Germinal center (tissue), 1 donor: ENCODE results near the gene TMC7.
"Not testable (repeated sequence)": the region's sequence is repeated elsewhere in the genome, so short reads cannot be mapped to it uniquely, and the experiment has no call there.

Source experiments
- DNase-seq: peaks from one replicate; pipeline ENCODE4 v3.0.0; 2012; ENCODE audit warnings: mixed read lengths, low spot score

Gene TMC7

DNA sequence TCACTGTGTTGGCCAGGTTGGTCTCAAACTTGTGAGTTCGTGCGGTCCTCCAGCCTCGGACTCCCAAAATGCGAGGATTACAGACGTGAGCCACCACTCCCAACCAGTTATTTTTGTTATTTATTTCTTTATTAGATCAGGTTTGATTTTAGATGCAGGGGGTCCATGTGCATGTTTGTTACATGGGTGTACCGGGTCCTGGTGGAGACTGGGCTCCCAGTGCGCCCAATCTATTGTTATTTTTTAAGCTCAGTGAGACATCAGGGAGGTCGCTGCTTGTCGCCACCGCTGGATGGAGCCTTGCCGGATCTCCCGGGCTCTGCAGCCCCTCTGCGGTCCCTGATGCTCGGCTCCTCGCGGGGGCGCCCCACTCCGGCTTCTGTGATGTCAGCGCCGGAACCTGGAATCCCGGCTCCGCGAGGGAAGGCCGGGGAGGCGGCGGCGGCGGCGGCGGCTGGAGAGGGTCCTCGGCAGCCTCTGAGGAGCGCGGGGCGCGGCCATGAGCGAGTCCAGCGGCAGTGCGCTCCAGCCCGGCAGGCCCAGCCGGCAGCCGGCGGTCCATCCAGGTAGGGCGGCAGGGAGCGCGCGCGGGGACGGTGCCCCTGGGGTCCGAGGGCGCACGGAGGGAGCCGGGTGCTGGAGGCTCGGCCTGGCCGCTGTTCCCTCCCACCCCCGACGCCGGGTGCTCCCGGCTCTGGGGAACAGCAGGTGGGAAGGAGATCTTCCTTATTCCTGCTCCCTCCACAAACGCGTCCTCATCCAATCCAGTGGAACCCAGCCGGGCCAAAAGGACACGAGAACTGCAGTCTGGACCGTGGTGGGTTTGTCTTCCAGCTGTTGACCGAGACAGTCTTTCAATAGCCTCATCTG is at the start of gene TMC7:
Gene TMC7 (plus strand): TSS at position 370 of the 870 bp plus-strand sequence. CDS start 130 bp downstream, at position 500.
- DNase-seq: peak; percentile 25

DNA sequence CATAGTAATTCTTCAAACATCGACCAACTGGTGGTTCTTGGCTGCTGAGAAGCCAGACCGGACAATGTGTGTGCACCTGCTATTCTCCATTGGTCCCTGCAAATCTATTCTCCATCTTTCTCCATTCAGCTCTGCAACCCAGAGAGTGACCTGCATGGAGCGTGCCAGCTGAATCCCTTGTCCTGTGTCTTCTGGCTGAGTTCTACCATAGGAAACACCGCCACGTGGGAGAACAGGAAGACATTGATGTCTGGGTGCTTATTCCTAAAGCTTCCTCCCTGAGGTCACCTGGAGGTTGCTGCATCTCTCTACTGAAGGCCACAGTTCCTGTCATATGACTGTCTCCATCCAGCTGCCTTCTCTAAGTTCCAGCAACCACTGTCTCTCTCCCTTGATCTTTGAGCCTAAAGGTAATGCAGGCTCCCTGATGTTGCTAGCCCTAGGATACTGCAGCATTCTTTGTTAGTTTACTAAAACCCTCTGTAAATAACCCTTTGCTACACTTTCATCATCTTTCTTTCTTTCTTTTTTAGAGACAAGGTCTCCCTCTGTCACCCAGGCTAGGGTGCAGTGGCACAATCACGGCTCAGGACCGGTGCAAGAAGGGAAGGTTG is 46.9 kb upstream of the TMC7 start:
- no peak for DNase-seq

DNA sequence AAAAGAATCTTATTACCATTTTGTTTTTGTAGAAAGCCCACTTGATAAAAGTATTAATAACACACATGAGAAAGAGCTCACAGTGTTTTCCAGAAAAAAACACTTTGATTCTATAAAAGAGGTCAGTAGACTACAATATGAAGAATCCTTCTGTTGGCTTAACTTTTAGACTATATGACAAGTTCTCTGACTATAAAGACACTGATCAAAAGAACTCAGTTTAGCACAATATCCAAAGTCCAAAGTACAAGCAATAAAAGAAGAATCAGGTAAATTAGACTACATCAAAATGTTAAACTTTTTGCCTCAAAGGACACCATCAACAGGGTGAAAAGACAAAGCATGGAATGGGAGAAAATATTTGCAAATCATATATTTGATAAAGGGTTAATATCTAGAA is 46.3 kb upstream of the TMC7 start:
- no peak for DNase-seq

DNA sequence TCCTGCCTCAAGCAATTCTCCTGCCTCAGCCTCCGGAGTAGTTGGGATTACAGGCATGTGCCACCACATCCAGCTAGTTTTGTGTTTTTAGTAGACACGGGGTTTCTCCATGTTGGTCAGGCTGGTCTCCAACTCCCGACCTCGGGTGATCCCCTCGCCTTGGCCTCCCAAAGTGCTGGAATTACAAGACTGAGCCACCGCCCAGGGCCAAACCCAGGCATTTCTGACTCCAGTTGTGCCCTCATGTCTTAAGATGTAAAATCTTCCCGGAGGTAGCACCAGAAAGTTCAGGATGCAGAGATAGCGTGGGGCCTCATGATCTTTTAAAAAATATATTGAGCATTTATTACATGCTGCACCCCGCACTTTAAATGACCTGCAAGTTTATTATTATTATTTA is 44.7 kb upstream of the TMC7 start:
- DNase-seq: no peak

DNA sequence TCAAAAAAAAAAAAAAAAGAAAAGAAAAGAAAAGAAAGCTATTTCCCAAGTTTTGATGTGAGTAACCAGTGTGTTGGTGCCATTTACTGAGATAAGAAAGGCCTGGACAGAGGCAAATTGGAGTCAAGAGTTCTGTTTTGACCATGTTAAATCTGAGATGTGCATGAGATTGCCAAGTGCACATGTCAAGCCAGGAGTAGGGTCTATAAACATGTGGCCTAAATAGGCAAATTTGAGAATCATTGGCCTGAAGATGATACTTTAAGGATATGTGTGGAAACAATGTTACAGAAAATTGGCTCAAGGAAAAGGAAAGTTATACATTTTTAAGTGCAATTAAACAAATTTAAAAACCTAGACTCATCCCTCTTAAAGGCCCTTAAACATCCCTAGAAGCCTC is 42.3 kb upstream of the TMC7 start:
- no peak for DNase-seq

DNA sequence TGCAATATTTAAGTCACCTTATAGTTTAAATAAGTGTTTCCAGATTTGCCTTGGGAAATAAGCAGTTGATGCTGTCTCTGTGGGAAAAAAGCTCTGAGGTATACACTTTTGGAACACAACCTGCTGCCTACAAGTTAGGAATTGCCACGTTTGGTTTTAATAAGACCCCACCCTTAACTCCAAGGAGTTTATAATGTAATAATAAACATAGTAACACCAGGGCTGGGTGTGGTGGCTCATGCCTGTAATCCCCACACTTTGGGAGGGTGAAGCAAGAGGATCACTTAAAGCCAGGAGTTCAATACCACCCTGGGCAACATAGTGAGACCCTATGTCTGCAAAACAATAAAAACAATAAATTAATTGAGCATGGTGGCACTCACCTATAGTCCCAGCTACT is 41.7 kb upstream of the TMC7 start:
- DNase-seq: no peak

DNA sequence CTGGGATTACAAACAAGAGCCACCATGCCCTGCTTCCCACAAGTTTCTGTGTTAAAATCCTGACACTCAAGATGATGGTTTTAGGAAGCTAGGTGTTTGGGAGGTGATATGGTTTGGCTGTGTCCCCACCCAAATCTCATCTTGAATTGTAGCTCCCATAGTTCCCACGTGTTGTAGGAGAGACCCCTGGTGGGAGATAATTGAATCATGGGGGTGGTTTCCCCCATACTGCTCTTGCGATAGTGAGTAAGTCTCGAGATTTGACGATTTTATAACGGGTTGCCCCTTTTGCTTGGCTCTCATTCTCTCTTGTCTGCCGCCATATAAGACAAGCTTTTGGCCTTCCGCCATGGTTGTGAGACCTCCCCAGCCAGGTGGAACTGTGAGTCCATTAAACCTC is 40.3 kb upstream of the TMC7 start:
- DNase-seq: no peak

DNA sequence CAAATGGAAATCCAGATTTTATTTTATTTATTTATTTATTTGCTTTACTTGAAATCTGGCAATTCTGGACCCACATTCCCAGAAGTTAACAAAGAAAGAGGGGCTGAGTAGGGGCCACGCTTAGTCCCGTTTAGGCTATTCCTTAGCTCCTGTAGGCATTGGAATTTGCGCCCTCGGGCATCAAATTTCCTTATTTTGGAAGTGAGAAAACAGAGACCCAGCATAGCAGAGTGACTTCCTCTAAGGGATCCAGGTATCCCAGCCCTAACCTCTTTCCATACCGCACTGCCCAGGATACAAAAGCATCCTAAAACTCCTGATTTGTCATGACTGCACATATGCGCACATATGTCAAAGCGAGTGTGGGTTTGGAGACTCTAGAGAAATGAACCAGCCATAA is 38.5 kb upstream of the TMC7 start:
- no peak for DNase-seq

DNA sequence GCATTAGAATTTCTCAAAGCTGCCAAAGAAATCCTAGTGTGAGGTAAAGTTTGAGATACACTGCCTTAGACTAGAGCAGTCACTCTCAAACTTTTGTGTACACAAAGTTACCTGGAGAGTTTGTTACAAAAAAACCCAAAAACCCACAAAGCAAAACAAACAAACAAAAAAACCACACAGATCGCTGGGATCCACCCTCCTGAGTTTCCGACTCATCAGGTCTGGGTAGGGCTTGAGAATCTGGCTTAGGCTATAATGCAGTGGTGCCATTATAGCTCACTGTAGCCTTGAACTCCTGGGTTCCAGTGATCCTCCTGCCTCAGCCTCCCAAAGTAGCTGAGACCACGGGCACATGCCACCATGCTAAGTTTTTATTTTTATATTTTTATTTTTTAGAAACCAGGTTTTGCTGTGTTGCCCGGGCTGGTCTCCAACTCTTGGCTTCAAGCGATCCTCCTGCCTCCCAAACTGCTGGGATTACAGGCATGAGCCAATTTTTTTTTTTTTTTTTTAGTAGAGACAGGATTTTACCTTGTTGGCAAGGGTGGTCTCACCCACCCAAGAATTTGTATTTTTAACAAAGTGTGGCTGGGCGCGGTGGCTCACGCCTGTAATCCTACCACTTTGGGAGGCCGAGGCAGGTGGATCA is 35.2 kb upstream of the TMC7 start:
- no peak for DNase-seq

DNA sequence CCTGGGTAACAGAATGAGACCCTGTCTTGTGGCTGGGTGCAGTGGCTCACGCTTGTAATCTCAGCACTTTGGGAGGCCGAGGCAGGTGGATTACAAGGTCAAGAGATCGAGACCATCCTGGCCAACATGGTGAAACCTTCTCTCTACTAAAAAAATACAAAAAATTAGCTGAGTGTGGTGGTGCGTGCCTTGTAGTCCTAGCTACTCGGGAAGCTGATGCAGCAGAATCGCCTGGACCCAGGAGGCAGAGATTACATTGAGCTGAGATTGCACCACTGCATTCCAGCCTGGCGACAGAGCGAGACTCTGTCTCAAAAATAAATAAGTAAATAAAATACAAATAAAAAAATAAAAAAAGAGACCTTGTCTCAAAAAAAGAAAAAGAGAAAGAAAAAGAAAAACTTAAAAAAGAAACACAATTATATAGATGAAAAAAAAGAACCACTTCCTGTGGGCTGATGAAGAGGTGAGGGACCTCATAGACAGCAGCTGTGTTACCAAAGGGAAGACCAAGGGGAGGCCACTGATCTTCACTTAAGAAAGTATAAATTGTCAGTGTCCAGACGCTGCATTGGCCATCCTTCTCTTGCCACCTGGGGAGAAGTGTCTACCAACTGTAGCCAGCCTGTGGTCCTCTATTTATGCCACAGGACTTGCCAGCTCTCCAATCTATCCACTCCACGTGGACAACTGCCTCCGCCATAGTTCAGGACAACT is 33.1 kb upstream of the TMC7 start:
- no peak for DNase-seq

DNA sequence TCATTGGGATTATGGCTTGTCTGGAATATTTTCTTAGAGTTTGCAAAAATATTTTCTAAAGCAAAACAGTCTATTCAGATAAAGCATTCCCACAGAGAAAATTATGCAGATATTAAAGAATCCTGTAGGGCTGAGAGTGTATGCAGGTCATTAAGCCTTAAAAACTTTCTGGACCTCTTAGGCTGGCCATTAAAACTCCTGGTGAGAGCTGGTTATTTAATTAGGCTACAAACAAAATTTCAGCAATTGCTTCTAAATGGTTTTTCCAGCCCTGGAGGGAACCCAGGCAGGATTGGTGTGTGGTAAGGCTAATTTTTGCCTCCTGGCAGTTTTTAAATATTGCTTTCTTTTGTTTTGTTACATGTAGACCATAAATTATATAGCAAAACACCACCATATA is 30.2 kb upstream of the TMC7 start:
- no peak for DNase-seq

DNA sequence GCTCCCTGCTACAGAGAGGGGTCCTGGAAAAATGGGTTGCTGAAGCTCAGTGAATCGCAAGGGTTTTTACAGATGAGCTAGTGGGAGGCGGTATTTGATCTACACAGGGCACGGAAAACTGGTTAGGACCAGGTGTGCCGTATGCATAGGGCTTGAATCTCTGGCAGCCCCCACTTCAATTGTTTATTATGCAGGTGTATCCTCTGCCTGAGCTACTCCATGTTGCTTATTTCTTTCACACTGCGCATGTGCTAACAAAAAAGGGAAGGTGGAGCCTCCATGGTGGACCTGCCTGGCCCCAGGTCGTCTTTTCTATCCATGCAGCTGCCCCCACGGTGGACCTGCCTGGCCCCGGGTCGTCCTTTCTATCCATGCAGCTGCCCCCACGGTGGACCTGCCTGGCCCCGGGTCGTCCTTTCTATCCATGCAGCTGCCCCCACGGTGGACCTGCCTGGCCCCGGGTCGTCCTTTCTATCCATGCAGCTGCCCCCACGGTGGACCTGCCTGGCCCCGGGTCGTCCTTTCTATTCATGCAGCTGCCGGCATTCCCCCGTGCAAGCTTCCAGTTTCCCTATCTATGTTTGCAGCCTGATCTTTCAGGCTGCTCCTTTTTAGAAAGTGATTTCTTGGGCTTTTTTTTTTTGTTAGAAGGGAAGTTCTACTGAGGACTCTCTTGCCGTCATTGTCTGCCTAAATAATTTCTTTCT is 27.7 kb upstream of the TMC7 start:
- DNase-seq: peak; percentile 33

DNA sequence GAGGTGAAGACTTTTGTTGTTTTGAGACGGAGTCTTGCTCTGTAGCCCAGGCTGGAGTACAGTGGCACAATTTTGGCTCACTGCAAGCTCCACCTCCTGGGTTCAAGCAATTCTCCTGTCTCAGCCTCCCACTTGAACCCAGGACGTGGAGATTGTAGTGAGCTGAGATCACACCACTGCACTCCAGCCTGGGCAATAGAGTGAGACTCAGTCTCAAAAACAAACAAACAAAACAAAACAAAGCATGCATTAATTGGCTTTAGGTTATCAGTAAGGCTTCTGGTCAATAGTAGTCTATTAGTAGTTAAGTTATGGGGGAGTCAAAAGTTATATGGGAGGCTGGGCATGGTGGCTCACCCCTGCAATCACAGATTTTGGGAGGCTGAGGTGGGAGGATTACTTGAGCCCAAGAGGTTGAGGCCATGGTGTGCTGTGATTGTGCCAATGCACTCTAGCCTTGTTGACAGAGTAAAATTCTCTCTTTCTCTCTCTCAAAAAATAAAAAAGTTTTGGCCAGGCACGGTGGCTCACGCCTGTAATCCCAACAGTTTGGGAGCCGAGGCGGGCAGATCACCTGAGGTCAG is 27.0 kb upstream of the TMC7 start:
- DNase-seq: not testable (repeated sequence)

DNA sequence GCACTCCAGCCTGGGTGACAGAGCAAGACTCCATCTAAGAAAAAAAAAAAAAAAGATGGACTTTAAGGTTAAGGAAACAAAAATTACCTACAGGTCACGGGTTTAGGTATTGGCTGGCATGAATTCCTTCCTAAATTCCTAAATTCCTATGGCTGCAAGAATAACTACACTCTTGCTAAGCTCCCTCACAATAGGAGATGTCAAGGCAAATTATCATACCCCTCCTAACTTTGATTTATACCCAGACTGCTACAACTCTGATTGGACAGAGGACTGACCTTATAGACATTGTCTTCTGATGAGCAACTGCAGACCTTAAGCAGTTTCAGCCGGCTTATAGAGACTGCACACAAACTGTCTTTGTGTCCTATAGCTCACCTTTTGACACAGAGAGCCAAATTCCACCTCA is 25.1 kb upstream of the TMC7 start:
- DNase-seq: no peak

DNA sequence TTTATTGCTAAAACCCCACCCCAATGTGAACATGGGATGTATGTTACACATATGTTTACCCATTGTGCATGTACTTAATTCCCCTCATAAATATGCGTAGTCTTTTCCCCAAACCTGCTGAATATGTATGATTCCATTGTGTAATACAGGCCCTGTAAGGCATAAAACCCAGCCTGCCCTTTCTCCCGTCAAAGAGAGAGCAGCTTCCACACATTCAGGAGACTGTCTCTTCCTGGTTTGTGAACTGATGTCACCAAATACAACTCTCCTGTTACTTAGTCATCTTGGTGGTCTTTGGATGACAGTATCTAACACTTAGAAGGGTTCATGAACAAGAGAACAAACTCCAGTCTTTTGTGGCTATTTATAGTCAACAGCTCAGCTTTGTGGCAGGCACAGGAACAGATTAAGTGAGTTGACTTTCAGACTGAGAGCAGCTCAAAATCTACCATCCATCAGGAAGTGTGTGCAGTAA is 24.7 kb upstream of the TMC7 start:
- no peak for DNase-seq

DNA sequence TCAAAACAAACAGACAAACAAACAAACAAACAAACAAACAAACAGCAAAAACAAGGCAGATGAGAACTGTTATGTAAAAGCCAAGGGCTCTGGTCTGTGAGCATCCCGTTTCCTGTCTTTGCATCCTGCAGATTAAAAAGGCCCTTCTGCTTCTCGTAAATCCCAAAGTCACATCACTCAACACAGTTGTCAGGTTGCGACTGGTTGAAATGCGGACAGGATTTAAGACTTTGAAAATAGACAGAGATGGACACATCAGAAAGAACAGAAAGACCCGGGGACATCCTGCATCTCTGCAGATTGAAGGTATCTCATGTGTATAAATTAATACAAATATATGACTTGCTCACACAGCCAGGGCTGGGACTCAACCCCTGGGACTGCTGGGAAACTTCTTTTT is 18.2 kb upstream of the TMC7 start:
- DNase-seq: no peak

DNA sequence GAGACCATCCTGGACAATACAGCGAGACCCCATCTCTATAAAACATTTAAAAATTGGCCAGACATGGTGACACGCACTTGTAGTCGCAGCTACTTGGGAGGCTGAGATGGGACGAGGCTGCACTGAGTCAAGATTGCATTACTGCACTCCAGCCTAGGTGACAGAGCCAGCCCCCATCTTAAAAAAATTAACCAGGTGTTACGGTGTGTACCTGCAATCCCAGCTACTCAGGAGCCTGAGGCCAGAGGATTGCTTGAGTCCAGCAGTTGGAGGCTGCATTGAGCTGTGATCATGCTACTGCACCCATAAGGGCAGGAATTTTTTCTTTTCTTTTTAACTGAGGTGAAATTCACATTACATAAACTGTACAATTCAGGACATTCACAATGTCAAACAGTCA is 16.9 kb upstream of the TMC7 start:
- DNase-seq: no peak

DNA sequence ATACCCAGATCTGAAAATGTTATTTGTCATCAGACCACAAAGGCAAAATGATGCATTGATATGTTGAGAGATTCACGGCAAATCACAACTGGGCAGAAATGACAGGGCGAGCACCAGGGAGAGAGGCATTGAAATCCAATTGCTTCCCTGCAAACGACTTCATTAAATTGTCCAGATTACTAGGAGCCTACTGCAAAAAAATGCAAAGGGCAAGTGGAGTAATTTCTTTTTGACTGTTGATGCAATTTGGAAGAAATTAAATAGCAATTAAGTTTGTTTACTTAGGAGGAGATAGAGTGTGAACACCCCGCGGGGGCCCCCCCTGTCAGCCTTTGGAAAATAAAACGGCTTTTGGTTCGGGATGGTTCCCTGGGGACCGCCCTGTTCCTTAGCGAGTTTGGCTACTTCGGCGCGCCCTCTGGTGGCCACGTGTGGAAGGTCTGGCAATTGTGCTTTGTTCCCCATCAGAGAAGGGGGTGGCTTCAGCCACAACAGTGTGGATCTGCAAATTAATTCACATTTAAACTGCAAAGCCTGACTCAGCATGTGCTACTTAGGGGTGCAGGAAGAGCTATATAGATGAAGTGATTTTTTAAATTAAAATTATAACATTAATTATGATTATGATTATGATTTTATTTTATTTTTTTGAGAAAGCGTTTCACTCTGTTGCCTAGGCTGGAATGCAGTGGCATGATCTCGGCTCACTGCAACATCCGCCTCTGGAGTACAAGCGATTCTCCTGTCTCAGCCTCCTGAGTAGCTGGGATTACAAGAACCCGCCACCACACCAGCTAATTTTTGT is 14.5 kb upstream of the TMC7 start:
- peak; percentile 83 for DNase-seq

DNA sequence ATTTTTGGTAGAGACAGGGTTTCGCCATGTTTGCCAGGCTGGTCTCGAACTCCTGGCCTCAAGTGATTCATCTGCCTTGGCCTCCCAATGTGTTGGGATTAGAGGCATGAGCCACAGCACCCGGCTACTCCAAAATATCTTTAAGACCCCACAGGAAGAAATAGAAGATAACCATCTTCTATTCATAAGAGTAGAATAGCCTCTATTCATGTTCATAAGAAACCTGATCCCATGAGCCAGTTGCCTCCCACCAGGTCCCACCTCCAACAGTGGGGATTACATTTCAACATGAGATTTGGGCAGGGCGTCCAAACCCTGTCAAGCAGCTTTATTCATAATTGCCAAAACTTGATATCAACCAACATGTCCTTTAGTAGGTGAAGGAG is 13.9 kb upstream of the TMC7 start:
- DNase-seq: no peak

DNA sequence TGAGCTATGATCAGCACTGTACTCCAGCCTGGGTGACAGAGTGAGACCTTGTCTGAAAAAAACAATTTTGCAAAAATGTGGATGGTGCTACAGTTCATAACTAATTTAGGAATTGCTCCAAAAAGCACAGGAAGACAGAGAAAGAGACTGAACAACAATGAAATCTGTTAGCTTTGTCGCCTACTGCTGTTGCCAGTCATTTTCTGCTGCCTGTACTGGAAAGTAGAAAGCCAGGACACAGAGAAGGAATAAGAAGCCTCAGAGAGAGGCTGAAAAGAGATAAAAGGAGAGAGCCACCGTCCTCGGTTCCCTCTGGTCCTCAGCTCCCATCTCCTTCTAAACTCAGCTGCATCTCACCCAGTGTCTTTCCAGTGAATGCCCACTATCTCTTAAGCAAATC is 8.6 kb upstream of the TMC7 start:
- no peak for DNase-seq

DNA sequence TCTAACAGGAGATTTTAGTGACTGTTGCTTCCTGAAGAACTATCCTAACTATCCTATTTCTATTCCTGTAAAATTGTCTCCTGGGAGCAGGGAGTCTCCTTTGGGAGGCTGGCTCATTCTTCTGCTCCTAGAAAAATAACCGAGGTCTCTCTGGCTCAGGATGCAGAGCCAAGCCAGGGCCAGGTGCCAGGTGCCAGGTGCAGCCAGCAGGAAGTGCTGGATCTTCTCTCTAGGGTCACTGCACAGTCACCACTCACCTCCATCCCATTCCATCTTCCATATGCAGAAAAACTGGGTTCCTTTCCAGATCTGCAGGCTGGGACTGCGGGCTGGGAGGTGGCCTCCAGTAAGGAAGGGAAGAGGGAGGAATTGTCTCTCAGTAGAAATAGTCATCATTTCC is 3.8 kb upstream of the TMC7 start:
- no peak for DNase-seq
